ENCODE measurements around the gene ZGRF1.
"Not testable (repeated sequence)": the region's sequence is repeated elsewhere in the genome, so short reads cannot be mapped to it uniquely, and the experiment has no call there.

ZGRF1 gene, protein sequence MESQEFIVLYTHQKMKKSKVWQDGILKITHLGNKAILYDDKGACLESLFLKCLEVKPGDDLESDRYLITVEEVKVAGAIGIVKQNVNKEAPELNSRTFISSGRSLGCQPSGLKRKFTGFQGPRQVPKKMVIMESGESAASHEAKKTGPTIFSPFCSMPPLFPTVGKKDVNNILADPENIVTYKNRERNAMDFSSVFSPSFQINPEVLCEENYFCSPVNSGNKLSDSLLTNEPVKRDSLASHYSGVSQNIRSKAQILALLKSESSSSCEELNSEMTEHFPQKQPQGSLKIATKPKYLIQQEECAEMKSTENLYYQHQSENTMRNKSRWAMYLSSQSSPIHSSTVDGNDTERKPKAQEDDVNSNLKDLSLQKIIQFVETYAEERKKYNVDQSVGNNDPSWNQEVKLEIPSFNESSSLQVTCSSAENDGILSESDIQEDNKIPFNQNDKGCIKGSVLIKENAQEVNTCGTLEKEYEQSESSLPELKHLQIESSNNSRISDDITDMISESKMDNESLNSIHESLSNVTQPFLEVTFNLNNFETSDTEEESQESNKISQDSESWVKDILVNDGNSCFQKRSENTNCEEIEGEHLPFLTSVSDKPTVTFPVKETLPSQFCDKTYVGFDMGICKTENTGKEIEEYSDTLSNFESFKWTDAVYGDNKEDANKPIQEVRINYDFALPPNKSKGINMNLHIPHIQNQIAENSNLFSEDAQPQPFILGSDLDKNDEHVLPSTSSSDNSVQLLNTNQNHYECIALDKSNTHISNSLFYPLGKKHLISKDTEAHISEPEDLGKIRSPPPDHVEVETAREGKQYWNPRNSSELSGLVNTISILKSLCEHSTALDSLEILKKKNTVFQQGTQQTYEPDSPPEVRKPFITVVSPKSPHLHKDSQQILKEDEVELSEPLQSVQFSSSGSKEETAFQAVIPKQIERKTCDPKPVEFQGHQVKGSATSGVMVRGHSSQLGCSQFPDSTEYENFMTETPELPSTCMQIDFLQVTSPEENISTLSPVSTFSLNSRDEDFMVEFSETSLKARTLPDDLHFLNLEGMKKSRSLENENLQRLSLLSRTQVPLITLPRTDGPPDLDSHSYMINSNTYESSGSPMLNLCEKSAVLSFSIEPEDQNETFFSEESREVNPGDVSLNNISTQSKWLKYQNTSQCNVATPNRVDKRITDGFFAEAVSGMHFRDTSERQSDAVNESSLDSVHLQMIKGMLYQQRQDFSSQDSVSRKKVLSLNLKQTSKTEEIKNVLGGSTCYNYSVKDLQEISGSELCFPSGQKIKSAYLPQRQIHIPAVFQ (N-terminal part only)

DNA sequence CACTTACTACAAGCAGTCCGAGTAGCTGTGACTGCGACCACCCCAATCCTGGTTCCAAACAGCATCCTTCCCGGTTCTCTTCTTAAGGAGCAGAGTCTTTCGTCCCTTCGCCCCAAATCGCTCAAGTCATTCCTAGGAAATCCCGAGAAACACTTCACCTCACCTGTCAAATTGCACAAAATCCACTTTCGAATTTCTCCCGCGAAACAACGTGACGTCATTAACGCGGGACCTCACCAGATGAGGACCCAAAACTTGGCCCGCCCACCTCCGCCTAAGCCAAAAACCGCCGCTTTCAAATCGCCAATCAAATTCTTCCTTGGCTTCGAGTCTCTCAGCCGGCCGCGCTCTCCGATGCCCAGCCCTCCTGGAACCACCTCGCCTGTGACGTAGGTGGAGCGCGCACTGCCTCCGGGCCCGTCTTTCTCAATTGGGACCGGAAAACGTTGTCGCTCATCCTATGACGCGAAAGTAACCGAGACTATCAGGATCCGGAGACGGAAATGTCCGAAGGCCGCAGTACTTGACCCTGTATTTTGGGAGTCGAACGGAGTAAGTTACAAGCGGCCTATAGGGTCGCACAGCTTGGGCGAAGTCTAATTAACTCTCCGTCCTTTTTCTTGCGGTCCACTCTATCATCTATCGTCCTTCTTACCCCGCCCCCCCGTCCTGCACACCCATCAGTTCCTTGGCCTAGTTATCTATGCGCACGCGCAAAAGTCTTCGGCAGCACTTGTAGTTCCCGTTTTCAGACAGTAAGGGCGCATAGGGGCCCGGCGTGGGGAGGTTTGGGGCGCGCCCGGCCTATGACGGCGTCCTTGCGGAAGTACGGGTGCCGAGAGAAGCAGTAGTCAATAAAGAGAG lies at the start of gene ZGRF1, which contains the start of gene LARP7:
ZGRF1 (minus strand) TSS at position 222 of the 864 bp plus-strand sequence. CDS start 3,733 bp downstream, outside the sequence.
LARP7 (plus strand) TSS at position 456 of the 864 bp plus-strand sequence. CDS start 7,527 bp downstream, outside the sequence.
- Histone ChIP-seq H3K9me3 (ENCODE audit: control insufficient read depth, low read depth, low read length) (no peaks in the 10 kb centered on the region), H3K4me1 (ENCODE audit: control insufficient read depth, low read depth, low read length) (peaks cover 21% of the 10 kb centered on the region), H3K4me3 (ENCODE audit: low read length) (peak within 1 kb of the TSS; percentile 91), H3K36me3 (ENCODE audit: control insufficient read depth, low read depth, low read length) (peaks cover 8% of the 10 kb centered on the region), H3K9ac (ENCODE audit: low read length) (peak within 1 kb of the TSS; percentile 81), H3K27me3 (ENCODE audit: control insufficient read depth, insufficient read depth, low read length) (no peaks in the 10 kb centered on the region), H3K27ac (ENCODE audit: low read length) (peak within 1 kb of the TSS; percentile 91)

DNA sequence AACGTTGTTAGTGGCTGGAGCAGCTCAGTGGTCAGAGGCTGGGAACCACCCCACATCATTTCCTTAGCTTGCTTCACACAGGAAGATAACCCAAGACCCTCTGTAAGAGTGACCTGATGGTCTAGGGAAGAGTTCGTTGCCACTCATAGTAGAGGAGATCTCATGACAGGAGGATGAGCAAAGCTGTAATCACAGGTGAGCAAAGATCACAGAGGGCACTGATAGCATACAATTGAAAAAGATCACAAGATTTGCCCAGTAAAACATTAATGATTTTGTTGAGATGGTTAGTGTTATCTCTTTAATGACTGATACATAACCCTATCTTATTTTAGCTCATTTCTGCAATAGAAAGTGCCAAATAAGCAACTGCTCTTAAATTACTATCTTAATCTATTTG lies 44.3 kb upstream of the ZGRF1 start:
- Histone ChIP-seq H3K27ac (ENCODE audit: low read length) (no peak overlapping the region), H3K4me3 (ENCODE audit: low read length) (no peak overlapping the region), H3K9me3 (ENCODE audit: control insufficient read depth, low read depth, low read length) (no peaks in the 10 kb centered on the region)

DNA sequence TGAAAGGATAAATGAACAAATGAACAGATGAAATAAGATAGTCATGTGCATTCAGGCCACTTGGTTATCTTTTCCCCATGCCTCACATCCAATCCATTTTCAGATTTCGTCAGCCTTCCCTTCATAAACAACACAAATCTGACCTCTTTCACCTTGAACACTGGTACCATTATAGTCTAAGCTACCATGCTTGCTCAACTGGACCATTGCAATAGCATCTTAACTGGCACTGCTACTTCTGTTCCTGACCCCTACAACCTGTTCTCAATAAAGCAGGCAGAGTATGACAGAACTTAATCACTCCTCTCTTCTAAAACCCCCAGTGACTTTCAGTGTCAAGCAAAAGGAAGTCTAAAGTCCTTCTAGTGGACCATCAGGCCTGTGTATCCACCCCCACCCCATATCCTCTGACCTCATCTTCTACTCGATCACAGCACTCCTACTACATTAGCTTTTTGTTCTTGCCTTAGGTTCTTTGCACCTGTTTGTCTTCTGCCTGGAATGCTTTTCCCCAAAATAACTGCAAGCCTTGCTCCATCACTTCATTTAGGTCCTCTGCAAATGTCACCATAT lies 40.9 kb upstream of the ZGRF1 start:
- H3K9ac ChIP-seq (ENCODE audit: low read length), result no peak overlapping the region
- H3K4me3 ChIP-seq (ENCODE audit: low read length), result no peak overlapping the region
- no peaks in the 10 kb centered on the region for H3K4me1 ChIP-seq (ENCODE audit: control insufficient read depth, low read depth, low read length)
- H3K36me3 ChIP-seq (ENCODE audit: control insufficient read depth, low read depth, low read length), result no peaks in the 10 kb centered on the region
- H3K27ac ChIP-seq (ENCODE audit: low read length), result no peak overlapping the region
- H3K27me3 ChIP-seq (ENCODE audit: control insufficient read depth, insufficient read depth, low read length), result no peaks in the 10 kb centered on the region
- H3K9me3 ChIP-seq (ENCODE audit: control insufficient read depth, low read depth, low read length), result no peaks in the 10 kb centered on the region

More for the DNA sequence above, 44.3 kb upstream of the ZGRF1 start:
- H3K36me3 ChIP-seq (ENCODE audit: control insufficient read depth, low read depth, low read length), result no peaks in the 10 kb centered on the region
- H3K4me1 ChIP-seq (ENCODE audit: control insufficient read depth, low read depth, low read length), result no peaks in the 10 kb centered on the region
- no peaks in the 10 kb centered on the region for H3K27me3 ChIP-seq (ENCODE audit: control insufficient read depth, insufficient read depth, low read length)
- H3K9ac ChIP-seq (ENCODE audit: low read length), result no peak overlapping the region

DNA sequence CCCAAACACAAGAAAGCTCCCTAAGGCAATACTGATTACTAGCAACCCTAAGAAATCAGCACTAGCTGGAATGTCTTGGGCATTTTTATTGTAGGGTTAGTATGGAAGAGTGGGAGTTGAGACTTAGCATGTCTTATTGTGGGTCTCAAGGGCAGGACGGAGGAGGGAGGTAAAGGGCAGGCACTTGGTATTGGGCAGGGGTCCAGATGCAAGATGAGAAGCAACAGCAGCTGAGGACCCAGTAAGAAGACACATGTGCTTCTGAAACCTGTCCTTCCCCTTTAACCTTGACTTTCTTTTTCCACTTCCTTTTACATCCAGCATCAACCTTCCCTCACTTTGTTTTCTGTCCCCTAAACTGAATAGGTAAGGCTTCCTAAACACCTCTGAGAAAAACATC lies 37.7 kb upstream of the ZGRF1 start:
- no peak overlapping the region for H3K27ac ChIP-seq (ENCODE audit: low read length)
- H3K27me3 ChIP-seq (ENCODE audit: control insufficient read depth, insufficient read depth, low read length), result no peaks in the 10 kb centered on the region
- no peaks in the 10 kb centered on the region for H3K36me3 ChIP-seq (ENCODE audit: control insufficient read depth, low read depth, low read length)
- no peak overlapping the region for H3K9ac ChIP-seq (ENCODE audit: low read length)
- H3K9me3 ChIP-seq (ENCODE audit: control insufficient read depth, low read depth, low read length), result no peaks in the 10 kb centered on the region
- H3K4me3 ChIP-seq (ENCODE audit: low read length), result no peak overlapping the region
- H3K4me1 ChIP-seq (ENCODE audit: control insufficient read depth, low read depth, low read length), result no peaks in the 10 kb centered on the region

DNA sequence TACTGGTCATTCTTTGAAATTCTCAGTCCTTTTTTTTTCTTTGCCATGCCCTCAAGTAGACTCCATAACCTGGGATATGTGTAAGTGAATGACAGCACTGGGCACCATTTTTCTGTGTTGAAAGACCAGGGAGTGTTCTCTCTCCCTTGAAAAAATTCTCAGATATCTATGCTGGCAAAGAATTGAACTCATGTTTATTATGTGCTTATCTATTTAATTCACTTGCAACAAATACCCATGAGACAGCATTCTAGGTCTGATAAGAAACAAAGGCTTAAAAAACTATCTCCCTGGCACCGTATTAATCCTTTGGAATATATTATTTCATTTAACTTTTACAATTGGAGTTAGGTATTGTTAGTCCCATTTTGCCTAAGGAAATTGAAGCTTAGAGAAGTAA lies 37.0 kb upstream of the ZGRF1 start:
- H3K36me3 ChIP-seq (ENCODE audit: control insufficient read depth, low read depth, low read length), result no peaks in the 10 kb centered on the region
- no peaks in the 10 kb centered on the region for H3K4me1 ChIP-seq (ENCODE audit: control insufficient read depth, low read depth, low read length)
- no peaks in the 10 kb centered on the region for H3K9me3 ChIP-seq (ENCODE audit: control insufficient read depth, low read depth, low read length)
- H3K27me3 ChIP-seq (ENCODE audit: control insufficient read depth, insufficient read depth, low read length), result no peaks in the 10 kb centered on the region
- no peak overlapping the region for H3K27ac ChIP-seq (ENCODE audit: low read length)
- H3K4me3 ChIP-seq (ENCODE audit: low read length), result no peak overlapping the region
- no peak overlapping the region for H3K9ac ChIP-seq (ENCODE audit: low read length)

DNA sequence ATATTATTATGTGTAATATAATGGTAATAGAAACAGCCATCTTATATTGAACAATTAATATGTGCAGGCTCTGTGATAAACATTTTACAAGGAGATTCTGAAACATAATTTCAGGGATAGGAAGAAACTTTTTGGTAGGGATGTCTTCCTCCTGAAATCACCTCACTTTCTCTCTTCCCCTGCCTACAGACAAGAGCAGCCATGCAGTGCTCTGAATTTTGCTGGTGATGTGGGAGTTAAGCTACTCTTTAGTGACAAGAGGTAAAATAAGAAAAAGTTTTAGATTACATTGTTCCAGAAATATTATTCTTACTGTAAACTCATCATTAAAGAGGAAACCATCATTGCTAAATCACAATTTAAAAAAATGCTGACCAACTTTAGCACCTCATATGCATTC lies 36.4 kb upstream of the ZGRF1 start:
- Histone ChIP-seq H3K4me1 (ENCODE audit: control insufficient read depth, low read depth, low read length) (peaks cover 3% of the 10 kb centered on the region), H3K27ac (ENCODE audit: low read length) (no peak overlapping the region), H3K4me3 (ENCODE audit: low read length) (no peak overlapping the region), H3K9me3 (ENCODE audit: control insufficient read depth, low read depth, low read length) (no peaks in the 10 kb centered on the region), H3K27me3 (ENCODE audit: control insufficient read depth, insufficient read depth, low read length) (no peaks in the 10 kb centered on the region), H3K36me3 (ENCODE audit: control insufficient read depth, low read depth, low read length) (no peaks in the 10 kb centered on the region), H3K9ac (ENCODE audit: low read length) (no peak overlapping the region)

DNA sequence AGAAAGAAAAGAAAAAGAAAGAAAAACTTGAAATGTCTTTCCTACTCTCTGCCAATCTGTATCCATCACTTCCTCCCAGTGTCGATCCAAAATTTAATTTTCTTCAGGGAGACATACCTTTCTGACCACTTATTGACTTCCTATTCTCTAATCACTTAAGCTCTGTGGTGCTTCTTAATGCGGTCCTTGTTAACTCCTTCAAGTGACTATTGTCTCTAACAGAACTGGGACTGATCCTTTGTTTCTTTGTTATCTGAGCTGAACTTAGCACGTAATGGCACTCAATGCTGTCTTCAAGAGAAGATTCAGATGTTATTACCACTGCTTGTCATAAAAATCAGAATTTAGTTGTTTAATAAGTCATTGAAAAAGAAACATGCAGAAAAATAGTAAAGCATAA lies 31.4 kb upstream of the ZGRF1 start:
- Histone ChIP-seq H3K9me3 (ENCODE audit: control insufficient read depth, low read depth, low read length) (no peaks in the 10 kb centered on the region), H3K27me3 (ENCODE audit: control insufficient read depth, insufficient read depth, low read length) (no peaks in the 10 kb centered on the region), H3K4me3 (ENCODE audit: low read length) (no peak overlapping the region), H3K9ac (ENCODE audit: low read length) (no peak overlapping the region), H3K4me1 (ENCODE audit: control insufficient read depth, low read depth, low read length) (peaks cover 4% of the 10 kb centered on the region), H3K36me3 (ENCODE audit: control insufficient read depth, low read depth, low read length) (no peaks in the 10 kb centered on the region), H3K27ac (ENCODE audit: low read length) (no peak overlapping the region)

DNA sequence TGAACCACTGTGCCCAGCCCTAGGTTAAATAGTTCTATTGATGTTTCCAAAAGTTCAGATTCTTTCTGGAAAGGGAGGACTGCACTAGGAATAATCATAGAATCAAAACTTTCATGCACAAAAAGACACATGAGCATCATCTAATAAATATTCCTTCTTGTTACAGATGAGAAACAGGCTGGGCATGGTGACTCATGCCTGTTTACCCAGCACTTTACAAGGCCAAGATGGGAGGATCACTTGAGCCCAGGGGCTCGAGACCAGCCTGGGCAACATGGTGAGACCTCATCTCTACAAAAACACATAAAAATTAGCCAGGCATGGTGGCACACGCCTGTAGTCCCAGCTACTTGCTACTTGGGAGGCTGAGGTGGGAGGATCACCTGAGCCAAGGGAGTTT lies 27.9 kb upstream of the ZGRF1 start:
- Histone ChIP-seq H3K27me3 (ENCODE audit: control insufficient read depth, insufficient read depth, low read length) (no peaks in the 10 kb centered on the region), H3K4me3 (ENCODE audit: low read length) (no peak overlapping the region), H3K27ac (ENCODE audit: low read length) (no peak overlapping the region), H3K9me3 (ENCODE audit: control insufficient read depth, low read depth, low read length) (no peaks in the 10 kb centered on the region), H3K4me1 (ENCODE audit: control insufficient read depth, low read depth, low read length) (peaks cover 8% of the 10 kb centered on the region), H3K36me3 (ENCODE audit: control insufficient read depth, low read depth, low read length) (no peaks in the 10 kb centered on the region), H3K9ac (ENCODE audit: low read length) (no peak overlapping the region)

DNA sequence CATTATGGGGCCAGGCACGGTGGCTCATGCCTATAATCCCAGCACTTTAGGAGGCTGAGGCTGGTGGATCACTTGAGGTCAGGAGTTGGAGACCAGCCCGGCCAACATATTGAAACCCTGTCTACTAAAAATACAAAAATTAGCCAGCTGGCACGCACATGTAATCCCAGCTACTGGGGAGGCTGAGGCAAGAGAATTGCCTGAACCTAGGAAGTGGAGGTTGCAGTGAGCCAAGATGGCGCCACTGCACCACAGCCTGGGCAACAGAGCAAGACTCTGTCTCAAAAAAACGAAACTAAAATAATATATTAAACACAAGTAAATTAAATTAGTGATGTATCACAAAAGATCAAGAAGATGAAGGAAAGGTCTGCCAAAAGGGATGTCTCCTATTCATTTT lies 19.4 kb upstream of the ZGRF1 start:
- H3K9me3 ChIP-seq (ENCODE audit: control insufficient read depth, low read depth, low read length); H3K9ac ChIP-seq (ENCODE audit: low read length); H3K4me3 ChIP-seq (ENCODE audit: low read length); H3K27me3 ChIP-seq (ENCODE audit: control insufficient read depth, insufficient read depth, low read length): not testable (repeated sequence)
- H3K36me3 ChIP-seq (ENCODE audit: control insufficient read depth, low read depth, low read length), result peaks cover 13% of the 10 kb centered on the region
- peaks cover 39% of the 10 kb centered on the region for H3K4me1 ChIP-seq (ENCODE audit: control insufficient read depth, low read depth, low read length)
- peak overlapping the region; percentile 68 for H3K27ac ChIP-seq (ENCODE audit: low read length)

DNA sequence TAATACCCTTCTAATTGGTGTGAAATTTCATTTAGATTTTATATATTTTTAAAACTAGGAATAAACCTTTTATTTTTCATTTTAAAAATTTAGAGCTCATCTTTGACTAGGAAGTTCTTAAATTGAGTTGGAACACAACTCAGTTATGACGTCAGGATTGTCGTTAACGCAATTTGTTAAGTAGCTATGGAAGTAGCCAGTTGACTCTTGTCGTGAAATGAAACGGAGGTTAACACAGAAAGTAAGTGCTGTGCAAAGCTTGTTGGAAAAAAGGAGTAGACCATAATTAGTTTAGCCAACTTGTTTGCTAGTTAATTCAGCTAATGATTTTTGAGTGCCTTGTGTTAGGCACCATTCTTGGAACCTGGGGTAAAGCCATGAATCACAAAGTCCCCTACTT lies 18.6 kb upstream of the ZGRF1 start:
- Histone ChIP-seq H3K27ac (ENCODE audit: low read length) (peak overlapping the region; percentile 68), H3K27me3 (ENCODE audit: control insufficient read depth, insufficient read depth, low read length) (no peaks in the 10 kb centered on the region), H3K9ac (ENCODE audit: low read length) (peak overlapping the region; percentile 72), H3K4me3 (ENCODE audit: low read length) (peak overlapping the region; percentile 36), H3K9me3 (ENCODE audit: control insufficient read depth, low read depth, low read length) (no peaks in the 10 kb centered on the region), H3K4me1 (ENCODE audit: control insufficient read depth, low read depth, low read length) (peaks cover 45% of the 10 kb centered on the region), H3K36me3 (ENCODE audit: control insufficient read depth, low read depth, low read length) (peaks cover 15% of the 10 kb centered on the region)

Measured in iPS-18a (cell line).